Neural crest cell (in vitro differentiated cells): ENCODE measurements around the gene ADK. TPM values are rescaled to one million over a fixed set of nuclear protein-coding genes. Genes with fewer than 3 reads are reported as not detected.

Experiments
- DNase-seq: peaks from one replicate; pipeline ENCODE4 v3.0.0; 2021; ENCODE audit warnings: low read depth, mixed read lengths, low spot score
- H3K27ac Mint-ChIP-seq: one replicate; pipeline ENCODE4 v1.8.0; 2021; ENCODE audit warnings: mild to moderate bottlenecking, mixed read lengths; ENCODE audit not compliant: unreplicated experiment
- H3K27me3 Mint-ChIP-seq: 2 replicates; pipeline ENCODE4 v1.8.0; 2021; ENCODE audit warnings: low read depth, mild to moderate bottlenecking, mixed read lengths
- H3K36me3 Mint-ChIP-seq: 2 replicates; pipeline ENCODE4 v1.8.0; 2021; ENCODE audit warnings: low read depth, mild to moderate bottlenecking, mixed read lengths
- H3K4me1 Mint-ChIP-seq: 2 replicates; pipeline ENCODE4 v1.8.0; 2021; ENCODE audit warnings: mixed read lengths
- H3K4me3 Mint-ChIP-seq: one replicate; pipeline ENCODE4 v1.8.0; 2021; ENCODE audit warnings: mild to moderate bottlenecking, mixed read lengths
- H3K9me3 Mint-ChIP-seq: 2 replicates; pipeline ENCODE4 v1.8.0; 2021; ENCODE audit warnings: mixed read lengths
- total RNA-seq: library from RNA; stranded (reverse); gene quantifications from 2 replicates; pipeline ENCODE4 v1.2.1, GENCODE V29; 2021
- TF ChIP-seq, protein P1 (sequence below): fragments of 200-600 bp; sonication (generic); conservative IDR thresholded peaks from 2 replicates; pipeline ENCODE4 v1.5.0; 2021; ENCODE audit warnings: antibody characterized with exemption, mild to moderate bottlenecking

The ADK gene
- total RNA-seq, 1 donor from 2014 or later, result 35.6 TPM

DNA sequence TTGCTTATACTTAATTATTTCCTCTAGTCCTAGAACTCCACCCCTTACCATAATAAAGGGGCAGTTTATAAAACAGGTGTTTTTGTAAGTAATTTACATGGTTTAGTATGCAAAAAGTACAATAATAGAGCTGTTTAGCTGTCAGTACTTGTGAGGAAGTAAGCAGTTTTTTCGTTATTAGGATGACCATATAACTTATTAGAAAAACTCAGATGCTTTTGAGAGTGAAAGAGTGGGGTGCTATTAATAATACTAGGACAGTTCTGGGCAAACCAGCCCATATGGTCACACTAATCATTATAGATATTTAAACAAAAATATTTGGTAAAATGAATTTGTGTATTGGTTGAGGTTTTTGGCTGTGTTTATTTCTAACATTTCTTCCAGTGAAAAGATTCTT, 473.5 kb downstream of the ADK start:
- Mint-ChIP-seq H3K9me3 (peaks cover 18% of the 10 kb centered on the region), H3K27me3 (no peaks in the 10 kb centered on the region), H3K27ac (no peak overlapping the region)

DNA sequence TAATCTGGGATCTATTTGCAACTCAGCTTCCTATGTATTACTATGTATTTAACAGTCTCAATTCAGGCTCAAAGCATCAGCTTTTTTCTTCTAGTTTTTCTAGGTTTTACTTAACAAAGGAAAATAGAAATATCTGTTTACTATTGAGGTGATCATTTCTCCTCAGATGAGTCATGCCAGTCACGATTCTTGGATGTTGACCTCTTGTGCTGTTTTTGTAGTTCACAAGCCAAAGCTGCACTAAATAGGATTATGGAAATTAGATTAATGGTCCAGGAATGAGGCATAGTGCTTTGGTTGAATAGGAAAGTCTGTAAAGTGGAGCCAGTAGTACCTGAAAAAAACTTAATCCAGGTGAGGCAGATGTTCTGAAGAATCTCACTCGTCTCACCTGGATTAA, 477.1 kb downstream of the ADK start:
- H3K4me3 Mint-ChIP-seq, result no peak overlapping the region
- DNase-seq, result no peak
- peaks cover 5% of the 10 kb centered on the region for H3K36me3 Mint-ChIP-seq
- peaks cover 4% of the 10 kb centered on the region for H3K9me3 Mint-ChIP-seq
- H3K4me1 Mint-ChIP-seq, result no peaks in the 10 kb centered on the region
- TF ChIP-seq, protein P1, sequence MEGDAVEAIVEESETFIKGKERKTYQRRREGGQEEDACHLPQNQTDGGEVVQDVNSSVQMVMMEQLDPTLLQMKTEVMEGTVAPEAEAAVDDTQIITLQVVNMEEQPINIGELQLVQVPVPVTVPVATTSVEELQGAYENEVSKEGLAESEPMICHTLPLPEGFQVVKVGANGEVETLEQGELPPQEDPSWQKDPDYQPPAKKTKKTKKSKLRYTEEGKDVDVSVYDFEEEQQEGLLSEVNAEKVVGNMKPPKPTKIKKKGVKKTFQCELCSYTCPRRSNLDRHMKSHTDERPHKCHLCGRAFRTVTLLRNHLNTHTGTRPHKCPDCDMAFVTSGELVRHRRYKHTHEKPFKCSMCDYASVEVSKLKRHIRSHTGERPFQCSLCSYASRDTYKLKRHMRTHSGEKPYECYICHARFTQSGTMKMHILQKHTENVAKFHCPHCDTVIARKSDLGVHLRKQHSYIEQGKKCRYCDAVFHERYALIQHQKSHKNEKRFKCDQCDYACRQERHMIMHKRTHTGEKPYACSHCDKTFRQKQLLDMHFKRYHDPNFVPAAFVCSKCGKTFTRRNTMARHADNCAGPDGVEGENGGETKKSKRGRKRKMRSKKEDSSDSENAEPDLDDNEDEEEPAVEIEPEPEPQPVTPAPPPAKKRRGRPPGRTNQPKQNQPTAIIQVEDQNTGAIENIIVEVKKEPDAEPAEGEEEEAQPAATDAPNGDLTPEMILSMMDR, result no peak
- H3K27me3 Mint-ChIP-seq, result no peaks in the 10 kb centered on the region
- no peak overlapping the region for H3K27ac Mint-ChIP-seq

More for the DNA sequence above, 473.5 kb downstream of the ADK start:
- Mint-ChIP-seq H3K4me1 (no peaks in the 10 kb centered on the region), H3K4me3 (no peak overlapping the region), H3K36me3 (peaks cover 22% of the 10 kb centered on the region)
- TF ChIP-seq, protein P1, result no peak
- DNase-seq, result no peak

DNA sequence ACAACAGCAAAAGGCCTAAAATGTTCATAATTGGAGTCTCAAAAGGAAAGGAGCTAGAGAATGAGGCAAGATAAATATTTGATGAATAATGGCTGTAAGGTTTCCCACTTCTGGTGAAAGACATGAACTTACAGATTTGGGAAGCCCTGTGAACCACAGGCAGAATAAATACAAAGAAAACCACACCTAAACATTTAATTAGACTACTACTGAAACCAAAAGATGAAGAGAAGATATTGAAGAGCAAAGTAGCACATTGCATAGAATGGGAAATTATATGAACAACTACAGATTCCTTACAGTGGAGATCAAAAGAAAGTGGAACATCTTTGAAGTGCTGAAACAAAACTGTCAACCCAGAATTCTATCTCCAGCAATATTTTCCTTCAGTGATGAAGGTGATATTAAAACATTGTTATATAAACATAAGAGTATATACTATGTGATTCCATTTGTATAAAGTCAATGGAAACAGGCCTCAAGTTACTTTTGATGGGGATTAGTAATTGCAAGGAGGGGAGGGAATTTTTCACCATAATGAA, 484.0 kb downstream of the ADK start:
- Mint-ChIP-seq H3K4me1 (peaks cover 3% of the 10 kb centered on the region), H3K4me3 (no peak overlapping the region), H3K9me3 (peaks cover 12% of the 10 kb centered on the region), H3K27ac (no peak overlapping the region), H3K36me3 (peaks cover 16% of the 10 kb centered on the region), H3K27me3 (no peaks in the 10 kb centered on the region)
- TF ChIP-seq, protein P1, result no peak
- no peak for DNase-seq

DNA sequence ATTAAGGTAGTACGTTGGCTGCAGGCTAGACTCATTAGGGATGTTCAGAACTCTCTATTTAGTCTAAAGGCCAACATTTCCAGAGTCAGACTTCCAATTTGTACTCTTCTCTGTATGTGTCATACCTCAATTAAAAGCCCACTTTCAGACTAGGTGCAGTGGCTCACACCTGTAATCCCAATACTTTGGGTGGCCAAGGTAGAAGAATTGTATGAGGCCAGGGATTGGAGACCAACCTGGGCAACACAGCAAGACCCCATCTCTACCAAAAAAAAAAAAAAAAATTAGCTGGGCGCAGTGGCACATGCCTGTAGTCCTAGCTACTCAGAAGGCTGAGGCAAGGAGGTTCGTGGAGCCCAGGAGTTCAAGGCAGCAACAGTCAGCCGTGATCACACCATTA, 484.6 kb downstream of the ADK start:
- H3K27ac Mint-ChIP-seq, result no peak overlapping the region
- TF ChIP-seq, protein P1, result no peak
- no peak for DNase-seq

DNA sequence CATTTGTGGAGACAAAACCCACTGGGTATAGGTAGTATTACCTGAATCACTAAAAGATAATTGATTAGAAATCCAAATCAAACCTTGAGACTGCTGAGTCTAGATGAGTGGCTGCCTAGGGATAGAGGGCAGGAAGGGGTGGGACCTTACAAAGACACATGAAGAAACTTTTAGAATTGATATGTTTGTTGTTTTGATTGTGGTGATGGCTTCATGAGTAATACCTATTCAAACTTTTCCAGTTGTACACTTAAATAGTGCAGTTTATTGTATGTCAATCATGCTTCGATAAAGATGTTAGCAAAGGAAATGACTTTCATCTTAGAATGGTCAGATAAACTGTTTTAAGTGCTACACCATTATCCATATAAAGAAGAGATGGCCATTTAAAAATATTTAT, 486.7 kb downstream of the ADK start:
- H3K36me3 Mint-ChIP-seq, result peaks cover 13% of the 10 kb centered on the region
- H3K4me1 Mint-ChIP-seq, result peaks cover 12% of the 10 kb centered on the region
- H3K4me3 Mint-ChIP-seq, result no peak overlapping the region
- peaks cover 10% of the 10 kb centered on the region for H3K9me3 Mint-ChIP-seq
- no peaks in the 10 kb centered on the region for H3K27me3 Mint-ChIP-seq
- TF ChIP-seq, protein P1, result no peak
- H3K27ac Mint-ChIP-seq, result no peak overlapping the region
- no peak for DNase-seq

More for the DNA sequence above, 484.6 kb downstream of the ADK start:
- peaks cover 12% of the 10 kb centered on the region for H3K9me3 Mint-ChIP-seq
- H3K4me3 Mint-ChIP-seq, result no peak overlapping the region
- H3K36me3 Mint-ChIP-seq, result peaks cover 16% of the 10 kb centered on the region
- H3K27me3 Mint-ChIP-seq, result no peaks in the 10 kb centered on the region
- H3K4me1 Mint-ChIP-seq, result peaks cover 9% of the 10 kb centered on the region
